ENCODE measurements around the gene YIPF4.
"Not testable (repeated sequence)": the region's sequence is repeated elsewhere in the genome, so short reads cannot be mapped to it uniquely, and the experiment has no call there.

The YIPF4 gene

GRCh38 chr2:32289165-32289999 is 11.7 kb downstream of the YIPF4 start:
- DNase-seq (ENCODE audit: low read depth), result no peak

- DNase-seq (ENCODE audit: low read depth), result no peak
Measured at GRCh38 chr2:32290000-32290339, 12.3 kb downstream of the YIPF4 start.

- no peak for DNase-seq (ENCODE audit: low read depth)
Measured at GRCh38 chr2:32291746-32292145, 14.0 kb downstream of the YIPF4 start.

GRCh38 chr2:32293493-32293892 is 15.8 kb downstream of the YIPF4 start:
- not testable (repeated sequence) for DNase-seq (ENCODE audit: low read depth)

GRCh38 chr2:32293966-32294562 is 16.4 kb downstream of the YIPF4 start:
- DNase-seq (ENCODE audit: low read depth), result not testable (repeated sequence)

GRCh38 chr2:32310577-32310976 is 32.9 kb downstream of the YIPF4 start:
- DNase-seq (ENCODE audit: low read depth), result no peak

- DNase-seq (ENCODE audit: low read depth), result no peak
Measured at GRCh38 chr2:32314886-32315285, 37.2 kb downstream of the YIPF4 start.

DNA sequence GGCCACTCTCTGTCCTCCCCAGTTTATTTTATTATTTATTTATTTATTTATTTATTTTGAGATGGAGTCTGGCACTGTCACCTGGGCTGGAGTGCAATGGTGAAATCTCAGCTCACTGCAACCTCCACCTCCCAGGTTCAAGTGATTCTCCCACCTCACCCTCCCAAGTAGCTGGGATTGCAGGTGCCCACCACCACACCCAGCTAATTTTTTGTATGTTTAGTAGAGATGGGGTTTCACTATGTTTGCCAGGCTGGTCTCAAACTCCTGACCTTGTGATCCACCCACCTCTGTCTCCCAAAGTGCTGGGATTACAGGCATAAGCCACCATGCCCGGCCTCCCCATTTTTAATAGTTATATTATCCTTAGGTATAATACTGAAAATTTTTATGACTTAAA is 51.0 kb downstream of the YIPF4 start:
- not testable (repeated sequence) for DNase-seq (ENCODE audit: low read depth)

DNA sequence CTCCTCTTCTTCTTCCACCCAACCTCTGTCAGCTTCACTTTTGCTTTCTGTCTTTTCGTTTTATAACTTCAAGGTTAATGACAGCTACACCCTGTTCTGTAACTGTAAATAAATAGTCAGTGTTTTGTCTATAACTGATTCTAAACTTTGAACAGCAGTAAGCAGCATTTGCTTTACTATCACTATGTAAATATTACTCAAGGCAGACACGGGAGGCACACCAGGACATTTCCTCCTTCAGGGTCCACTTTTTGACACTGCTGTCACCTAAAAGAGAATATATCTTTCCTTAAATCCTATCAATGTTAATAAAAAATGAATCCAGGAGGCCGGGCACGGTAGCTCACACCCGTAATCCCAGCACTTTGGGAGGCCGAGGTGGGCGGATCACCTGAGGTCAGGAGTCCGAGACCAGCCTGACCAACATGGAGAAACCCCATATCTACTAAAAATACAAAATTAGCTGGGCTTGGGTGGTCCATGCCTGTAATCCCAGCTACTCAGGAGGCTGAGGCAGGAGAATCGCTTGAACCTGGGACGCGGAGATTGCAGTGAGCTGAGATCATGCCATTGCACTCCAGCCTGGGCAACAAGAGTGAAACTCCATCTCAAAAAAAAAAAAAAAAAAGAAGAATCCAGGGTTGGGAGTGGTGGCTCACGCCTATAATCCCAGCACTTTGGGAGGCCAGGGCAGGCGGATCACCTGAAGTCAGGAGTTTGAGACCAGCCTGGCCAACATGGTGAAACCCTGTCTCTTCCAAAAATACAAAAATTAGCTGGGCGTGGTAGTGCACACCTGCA is 51.7 kb downstream of the YIPF4 start:
- DNase-seq (ENCODE audit: low read depth), result not testable (repeated sequence)

GRCh38 chr2:32330136-32330535 is 52.4 kb downstream of the YIPF4 start:
- no peak for DNase-seq (ENCODE audit: low read depth)

- DNase-seq (ENCODE audit: low read depth), result no peak
Measured at GRCh38 chr2:32342801-32343200, 65.1 kb downstream of the YIPF4 start.

DNA sequence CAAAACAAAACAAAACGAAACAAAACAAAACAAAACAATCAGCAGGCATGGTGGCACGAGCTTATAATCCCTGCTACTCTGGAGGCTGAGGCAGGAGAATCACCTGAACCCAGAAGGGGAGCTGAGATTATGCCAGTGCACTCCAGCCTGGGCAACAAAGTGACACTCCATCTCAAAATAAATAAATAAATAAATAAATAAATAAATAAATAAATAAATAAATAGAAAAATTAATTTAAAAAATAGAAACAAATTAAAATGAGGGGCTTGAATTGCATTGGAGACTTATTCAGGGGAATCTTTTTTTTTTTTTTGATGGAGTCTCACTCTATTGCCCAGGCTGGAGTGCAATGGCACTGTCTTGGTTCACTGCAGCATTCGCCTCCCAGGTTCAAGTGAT is 73.1 kb downstream of the YIPF4 start:
- DNase-seq (ENCODE audit: low read depth), result not testable (repeated sequence)

GRCh38 chr2:32355976-32356680 is 78.4 kb downstream of the YIPF4 start:
- DNase-seq (ENCODE audit: low read depth), result no peak

- DNase-seq (ENCODE audit: low read depth), result peak; percentile 81
Measured at GRCh38 chr2:32356681-32357317, 79.1 kb downstream of the YIPF4 start, which contains the start of gene BIRC6. Gene BIRC6, plus strand, starts transcription at chr2:32357023. Its CDS starts 139 bp downstream, at chr2:32357162.

GRCh38 chr2:32357318-32358110 is 79.8 kb downstream of the YIPF4 start:
- no peak for DNase-seq (ENCODE audit: low read depth)

- no peak for DNase-seq (ENCODE audit: low read depth)
Measured at GRCh38 chr2:32358111-32358482, 80.4 kb downstream of the YIPF4 start.

DNA sequence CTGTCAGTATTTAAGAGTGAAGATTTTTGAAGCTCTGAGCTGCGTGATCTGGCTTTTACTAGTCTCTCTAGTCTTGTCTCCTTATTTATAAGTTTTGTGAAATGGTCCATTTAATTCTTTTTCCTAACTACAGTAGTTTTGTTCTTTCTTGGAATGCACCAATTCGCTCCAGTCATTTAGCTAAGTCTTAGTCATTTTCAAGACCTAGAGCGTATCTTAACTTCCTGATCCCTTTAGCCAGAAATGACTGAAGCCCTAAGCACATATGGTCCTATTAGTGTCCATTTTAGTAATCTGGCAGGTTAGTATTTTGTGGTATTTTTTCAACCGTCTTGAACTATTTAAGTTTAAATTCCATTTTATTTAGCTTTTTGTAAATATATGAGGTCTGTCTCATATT is 82.7 kb downstream of the YIPF4 start:
- no peak for DNase-seq (ENCODE audit: low read depth)

GRCh38 chr2:32362997-32363396 is 85.3 kb downstream of the YIPF4 start:
- DNase-seq (ENCODE audit: low read depth), result not testable (repeated sequence)

DNA sequence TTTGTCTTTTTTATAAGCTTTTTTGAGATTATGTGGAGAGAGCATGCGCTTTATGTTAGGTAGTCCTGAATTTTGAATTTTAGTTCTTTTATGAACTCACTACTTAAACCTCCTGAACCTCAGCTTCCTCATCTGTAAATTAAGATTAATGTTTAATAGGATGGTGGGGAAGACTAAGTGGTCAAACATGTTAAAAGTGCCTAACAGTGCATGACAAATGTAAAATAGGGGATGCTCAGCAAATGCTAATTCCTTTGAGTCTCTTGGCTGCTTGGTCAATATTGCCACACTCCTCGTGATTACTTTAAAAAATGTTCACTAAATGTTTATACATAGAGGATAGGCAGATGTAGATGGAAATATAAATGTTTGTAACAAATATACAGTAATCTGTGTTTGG is 85.9 kb downstream of the YIPF4 start:
- no peak for DNase-seq (ENCODE audit: low read depth)

DNA sequence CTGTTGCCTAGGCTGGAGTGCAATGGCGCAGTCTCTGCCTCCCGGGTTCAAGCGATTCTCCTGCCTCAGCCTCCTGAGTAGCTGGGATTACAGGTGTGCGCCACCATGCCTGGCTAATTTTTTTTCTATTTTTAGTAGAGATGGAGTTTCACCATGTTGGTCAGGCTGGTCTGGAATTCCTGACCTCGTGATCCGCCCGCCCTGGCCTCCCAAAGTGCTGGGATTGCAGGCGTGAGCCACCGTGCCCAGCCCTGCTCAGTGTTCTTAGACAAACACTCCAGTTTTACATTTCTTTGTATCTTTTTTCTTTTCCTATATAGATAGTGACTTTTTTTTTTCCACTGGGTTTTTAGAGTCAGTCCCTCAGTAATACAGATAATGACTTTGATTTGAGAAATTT is 86.6 kb downstream of the YIPF4 start:
- not testable (repeated sequence) for DNase-seq (ENCODE audit: low read depth)

DNA sequence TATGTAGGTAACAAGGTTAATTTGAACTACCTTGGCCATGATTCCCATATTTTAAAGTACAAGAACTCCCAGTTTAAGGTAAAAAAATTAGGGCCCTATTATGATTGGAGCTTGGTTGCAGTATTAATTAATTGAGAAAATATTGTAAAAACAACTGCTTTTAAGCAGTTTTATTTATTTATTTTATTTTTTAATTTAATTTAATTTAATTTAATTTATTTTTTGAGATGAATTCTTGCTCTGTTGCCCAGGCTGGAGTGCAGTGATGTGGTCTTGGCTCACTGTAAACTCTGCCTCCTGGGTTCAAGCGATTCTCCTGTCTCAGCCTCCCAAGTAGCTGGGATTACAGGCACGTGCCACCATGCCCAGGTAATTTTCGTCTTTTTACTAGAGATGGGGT is 88.0 kb downstream of the YIPF4 start:
- DNase-seq (ENCODE audit: low read depth), result not testable (repeated sequence)

Measured in stimulated activated CD4-positive, alpha-beta T cell treated with anti-CD3 and anti-CD28 coated beads, Interleukin-2, amount 100 ng/mL, for 4 hours (primary cell).